ENCODE measurements around the gene PI16. TPM values are rescaled to one million over a fixed set of nuclear protein-coding genes. Genes with fewer than 3 reads are reported as not detected.
A peak's percentile ranks its signal among the peaks of the same experiment; 100 is the strongest.

Gene PI16
- total and polyA plus RNA-seq, 2 experiments from 2014 or later = 227 to 390 TPM

DNA sequence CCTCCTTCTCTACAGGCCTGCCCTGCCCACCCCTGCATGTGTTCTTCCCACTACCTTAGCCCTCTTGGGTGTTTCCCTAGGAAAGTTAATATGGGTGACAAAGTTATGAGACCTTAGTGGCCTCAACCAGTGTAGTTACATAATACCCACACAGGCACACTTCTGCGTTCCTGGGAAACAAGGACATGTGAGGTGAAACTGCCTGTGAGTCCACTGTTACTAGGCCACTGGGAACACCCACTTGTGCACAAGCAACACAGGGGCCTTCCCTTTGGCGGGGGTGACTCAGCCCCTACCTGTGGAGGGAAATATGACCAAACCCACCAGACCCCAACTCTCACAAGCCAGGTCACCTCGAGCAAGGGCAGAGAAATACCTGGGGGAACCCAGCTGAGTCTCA lies 12.8 kb downstream of the PI16 start:
- no peak for DNase-seq
- Histone ChIP-seq H2AFZ (no peak overlapping the region), H3K4me1 (ENCODE audit: insufficient read depth) (no peaks in the 10 kb centered on the region), H3K9ac (no peak overlapping the region), H3K79me2 (ENCODE audit: insufficient read depth) (peaks cover 7% of the 10 kb centered on the region; the same call in 1 of the 2 replicates), H3K4me3 (no peak overlapping the region), H3K27me3 (replicated peaks; ENCODE audit: insufficient read depth) (no peaks in the 10 kb centered on the region), H4K20me1 (ENCODE audit: insufficient read depth) (no peaks in the 10 kb centered on the region), H3K9me2 (ENCODE audit: insufficient read depth) (no peaks in the 10 kb centered on the region), H3K4me2 (ENCODE audit: unreplicated experiment) (no peak overlapping the region), H3F3A (ENCODE audit: insufficient read depth) (peaks cover 46% of the 10 kb centered on the region), H3K27ac (no peak overlapping the region; the same call in 1 of the 2 replicates), H3K36me3 (ENCODE audit: low read depth) (peaks cover 38% of the 10 kb centered on the region), H3K9me3 (ENCODE audit: low read depth) (no peaks in the 10 kb centered on the region)
- TF ChIP-seq EZH2phosphoT487 (IDR thresholded peaks at IDR 0.05; ENCODE audit: insufficient read depth, low read depth) = no peak
- no peak for TF ChIP-seq EZH2 (IDR thresholded peaks at IDR 0.05; ENCODE audit: insufficient read depth, poor library complexity, severe bottlenecking)
- 73 to 81% methylated on average over 3 of the region's 3 CpGs for WGBS, 2 experiments (ENCODE audit: low coverage in 1 of 2, low lambda C conversion rate in 2 of 2, missing lambda C conversion rate in 2 of 2)
- in situ Hi-C loops (cut with MboI) = no loop called here

DNA sequence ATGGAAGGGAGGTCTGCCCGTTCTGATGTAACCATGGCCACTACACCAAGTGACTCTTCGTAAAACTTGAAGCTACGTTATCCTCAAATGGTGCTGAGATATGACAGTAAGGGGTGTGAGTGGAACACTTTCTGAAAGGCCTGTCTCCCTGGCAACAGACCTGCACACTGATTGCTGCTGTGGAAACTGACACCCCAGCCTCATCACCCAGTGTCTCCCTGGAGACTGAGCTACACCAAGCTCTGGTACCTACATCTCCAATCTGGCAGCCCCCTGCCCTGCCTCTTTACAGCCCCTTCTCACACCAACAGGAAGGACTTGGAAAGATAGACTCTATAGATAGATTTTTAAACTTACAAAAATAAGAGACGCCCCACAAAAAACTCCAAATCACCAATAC lies 13.2 kb downstream of the PI16 start:
- H3K9ac ChIP-seq = no peak overlapping the region
- H3K4me1 ChIP-seq (ENCODE audit: insufficient read depth) = no peaks in the 10 kb centered on the region
- no peak overlapping the region for H2AFZ ChIP-seq
- H3K9me3 ChIP-seq (ENCODE audit: low read depth) = no peaks in the 10 kb centered on the region
- no peak for TF ChIP-seq EZH2phosphoT487 (IDR thresholded peaks at IDR 0.05; ENCODE audit: insufficient read depth, low read depth)
- no peak for TF ChIP-seq EZH2 (IDR thresholded peaks at IDR 0.05; ENCODE audit: insufficient read depth, poor library complexity, severe bottlenecking)
- no peaks in the 10 kb centered on the region for H4K20me1 ChIP-seq (ENCODE audit: insufficient read depth)
- in situ Hi-C loops (cut with MboI) = no loop called here
- WGBS, 2 experiments (ENCODE audit: low coverage in 1 of 2, low lambda C conversion rate in 2 of 2, missing lambda C conversion rate in 2 of 2) = 59 to 67% methylated on average over 4 of the region's 4 CpGs
- H3K4me2 ChIP-seq (ENCODE audit: unreplicated experiment) = no peak overlapping the region
- H3K4me3 ChIP-seq = no peak overlapping the region
- peaks cover 46% of the 10 kb centered on the region for H3F3A ChIP-seq (ENCODE audit: insufficient read depth)
- H3K27ac ChIP-seq = no peak overlapping the region
- H3K36me3 ChIP-seq (ENCODE audit: low read depth) = peaks cover 42% of the 10 kb centered on the region
- H3K9me2 ChIP-seq (ENCODE audit: insufficient read depth) = no peaks in the 10 kb centered on the region
- H3K27me3 ChIP-seq (replicated peaks; ENCODE audit: insufficient read depth) = no peaks in the 10 kb centered on the region
- peaks cover 12% of the 10 kb centered on the region; the same call in 1 of the 2 replicates for H3K79me2 ChIP-seq (ENCODE audit: insufficient read depth)
- DNase-seq = no peak

GRCh38 chr6:36968266-36968977 lies 13.9 kb downstream of the PI16 start:
- H3K4me3 ChIP-seq = no peak overlapping the region
- H3K36me3 ChIP-seq (ENCODE audit: low read depth) = peaks cover 49% of the 10 kb centered on the region

GRCh38 chr6:36969240-36969691 lies 14.7 kb downstream of the PI16 start:
- H3K79me2 ChIP-seq (ENCODE audit: insufficient read depth) = peaks cover 25% of the 10 kb centered on the region
- H3K27me3 ChIP-seq (replicated peaks; ENCODE audit: insufficient read depth) = no peaks in the 10 kb centered on the region
- H3K4me1 ChIP-seq (ENCODE audit: insufficient read depth) = no peaks in the 10 kb centered on the region
- in situ Hi-C loops (cut with MboI) = no loop called here
- peaks cover 46% of the 10 kb centered on the region for H3F3A ChIP-seq (ENCODE audit: insufficient read depth)
- no peak overlapping the region for H3K27ac ChIP-seq
- no peaks in the 10 kb centered on the region for H3K9me2 ChIP-seq (ENCODE audit: insufficient read depth)
- WGBS, 2 experiments (ENCODE audit: low coverage in 1 of 2, low lambda C conversion rate in 2 of 2, missing lambda C conversion rate in 2 of 2) = 53 to 56% methylated on average over 13 to 14 of the region's 14 CpGs
- H3K9me3 ChIP-seq (ENCODE audit: low read depth) = no peaks in the 10 kb centered on the region
- no peak for DNase-seq
- peaks cover 57% of the 10 kb centered on the region for H3K36me3 ChIP-seq (ENCODE audit: low read depth)
- no peak overlapping the region for H3K4me2 ChIP-seq (ENCODE audit: unreplicated experiment)
- H2AFZ ChIP-seq = no peak overlapping the region
- TF ChIP-seq EZH2phosphoT487 (IDR thresholded peaks at IDR 0.05; ENCODE audit: insufficient read depth, low read depth) = no peak
- TF ChIP-seq EZH2 (IDR thresholded peaks at IDR 0.05; ENCODE audit: insufficient read depth, poor library complexity, severe bottlenecking) = no peak
- H3K9ac ChIP-seq = no peak overlapping the region
- H4K20me1 ChIP-seq (ENCODE audit: insufficient read depth) = no peaks in the 10 kb centered on the region
- H3K4me3 ChIP-seq = no peak overlapping the region

More at GRCh38 chr6:36968266-36968977, 13.9 kb downstream of the PI16 start:
- in situ Hi-C loops (cut with MboI) = no loop called here
- H3K4me2 ChIP-seq (ENCODE audit: unreplicated experiment) = no peak overlapping the region
- H2AFZ ChIP-seq = no peak overlapping the region
- H3K4me1 ChIP-seq (ENCODE audit: insufficient read depth) = no peaks in the 10 kb centered on the region
- no peak for TF ChIP-seq EZH2 (IDR thresholded peaks at IDR 0.05; ENCODE audit: insufficient read depth, poor library complexity, severe bottlenecking)
- TF ChIP-seq EZH2phosphoT487 (IDR thresholded peaks at IDR 0.05; ENCODE audit: insufficient read depth, low read depth) = no peak
- 68 to 70% methylated on average over 14 to 16 of the region's 16 CpGs for WGBS, 2 experiments (ENCODE audit: low coverage in 1 of 2, low lambda C conversion rate in 2 of 2, missing lambda C conversion rate in 2 of 2)
- no peaks in the 10 kb centered on the region for H4K20me1 ChIP-seq (ENCODE audit: insufficient read depth)
- H3K27me3 ChIP-seq (replicated peaks; ENCODE audit: insufficient read depth) = no peaks in the 10 kb centered on the region
- H3K9ac ChIP-seq = no peak overlapping the region
- H3K9me3 ChIP-seq (ENCODE audit: low read depth) = no peaks in the 10 kb centered on the region
- H3K79me2 ChIP-seq (ENCODE audit: insufficient read depth) = peaks cover 17% of the 10 kb centered on the region
- DNase-seq = peak; percentile 64
- H3K27ac ChIP-seq = no peak overlapping the region
- peaks cover 46% of the 10 kb centered on the region for H3F3A ChIP-seq (ENCODE audit: insufficient read depth)
- no peaks in the 10 kb centered on the region for H3K9me2 ChIP-seq (ENCODE audit: insufficient read depth)

All from GM23248 (cell line).